ENCODE results near the gene PDE9A. TPM values are rescaled to one million over a fixed set of nuclear protein-coding genes. Genes with fewer than 3 reads are reported as not detected.

The PDE9A gene
- total and polyA plus RNA-seq, 2 experiments from 2014 or later = 26.5 to 31.1 TPM

- H3K4me3 ChIP-seq = no peak overlapping the region
- no peaks in the 10 kb centered on the region for H3K36me3 ChIP-seq (ENCODE audit: insufficient read depth)
- ATAC-seq (no peak), DNase-seq (ENCODE audit: low spot score) (no peak)
- H3K36me3 Mint-ChIP-seq (ENCODE audit: low read depth) = no peaks in the 10 kb centered on the region
- H3K4me1 ChIP-seq (ENCODE audit: insufficient read depth) = no peaks in the 10 kb centered on the region; the same call in 1 of the 2 replicates
- H3K9me3 Mint-ChIP-seq = no peaks in the 10 kb centered on the region; the same call in 2 of the 3 replicates
- no peak for TF ChIP-seq ZNF462 (CRISPR knock-in tag; IDR thresholded peaks at IDR 0.05)
- TF ChIP-seq EZH2 (IDR thresholded peaks at IDR 0.05; ENCODE audit: low read depth, unreplicated experiment) = no peak
- H3K27me3 ChIP-seq (ENCODE audit: insufficient read depth) = no peaks in the 10 kb centered on the region
- H3F3A ChIP-seq (replicated peaks; ENCODE audit: low read depth) = no peaks in the 10 kb centered on the region
- peaks cover 7% of the 10 kb centered on the region for H3K4me1 Mint-ChIP-seq
- H3K4me3 Mint-ChIP-seq = no peak overlapping the region
- H3K27ac Mint-ChIP-seq = no peak overlapping the region
- no peaks in the 10 kb centered on the region for H3K9me2 ChIP-seq (ENCODE audit: insufficient read depth)
- H4K20me1 ChIP-seq (replicated peaks; ENCODE audit: insufficient read depth) = no peaks in the 10 kb centered on the region
- no peaks in the 10 kb centered on the region for H3K79me2 ChIP-seq (replicated peaks; ENCODE audit: insufficient read depth)
- no peak overlapping the region for H3K4me2 ChIP-seq
- H3K27ac ChIP-seq (ENCODE audit: low read depth) = no peak overlapping the region
- H2AFZ ChIP-seq = no peak overlapping the region
- H3K27me3 Mint-ChIP-seq (ENCODE audit: insufficient read depth, low read depth, poor library complexity) = peaks cover 12% of the 10 kb centered on the region
Measured at GRCh38 chr21:42622284-42622683, 31.1 kb upstream of the PDE9A start.

GRCh38 chr21:42623694-42624093 lies 29.7 kb upstream of the PDE9A start:
- peaks cover 7% of the 10 kb centered on the region for H3K4me1 Mint-ChIP-seq
- no peaks in the 10 kb centered on the region for H3K9me2 ChIP-seq (ENCODE audit: insufficient read depth)
- no peak overlapping the region for H2AFZ ChIP-seq
- H3K79me2 ChIP-seq (replicated peaks; ENCODE audit: insufficient read depth) = no peaks in the 10 kb centered on the region
- H3K36me3 Mint-ChIP-seq (ENCODE audit: low read depth) = no peaks in the 10 kb centered on the region
- H3K4me2 ChIP-seq = no peak overlapping the region
- peaks cover 8% of the 10 kb centered on the region for H3K27me3 Mint-ChIP-seq (ENCODE audit: insufficient read depth, low read depth, poor library complexity)
- no peak overlapping the region for H3K27ac ChIP-seq (ENCODE audit: low read depth)
- ATAC-seq = no peak
- no peak overlapping the region for H3K4me3 ChIP-seq
- no peaks in the 10 kb centered on the region for H3F3A ChIP-seq (replicated peaks; ENCODE audit: low read depth)
- no peak overlapping the region for H3K27ac Mint-ChIP-seq
- no peak for DNase-seq (ENCODE audit: low spot score)
- no peak overlapping the region for H3K4me3 Mint-ChIP-seq
- H3K27me3 ChIP-seq (ENCODE audit: insufficient read depth) = no peaks in the 10 kb centered on the region
- H4K20me1 ChIP-seq (replicated peaks; ENCODE audit: insufficient read depth) = no peaks in the 10 kb centered on the region
- no peaks in the 10 kb centered on the region for H3K36me3 ChIP-seq (ENCODE audit: insufficient read depth)
- H3K4me1 ChIP-seq (ENCODE audit: insufficient read depth) = no peaks in the 10 kb centered on the region; the same call in 1 of the 2 replicates
- no peak for TF ChIP-seq ETS1 (IDR thresholded peaks at IDR 0.05)
- no peak for TF ChIP-seq EZH2phosphoT487 (IDR thresholded peaks at IDR 0.05; ENCODE audit: unreplicated experiment)
- H3K9me3 Mint-ChIP-seq = no peaks in the 10 kb centered on the region; the same call in 2 of the 3 replicates
